ENCODE measurements around the gene FN1.
A peak's percentile ranks its signal among the peaks of the same experiment; 100 is the strongest.

FN1 gene

DNA sequence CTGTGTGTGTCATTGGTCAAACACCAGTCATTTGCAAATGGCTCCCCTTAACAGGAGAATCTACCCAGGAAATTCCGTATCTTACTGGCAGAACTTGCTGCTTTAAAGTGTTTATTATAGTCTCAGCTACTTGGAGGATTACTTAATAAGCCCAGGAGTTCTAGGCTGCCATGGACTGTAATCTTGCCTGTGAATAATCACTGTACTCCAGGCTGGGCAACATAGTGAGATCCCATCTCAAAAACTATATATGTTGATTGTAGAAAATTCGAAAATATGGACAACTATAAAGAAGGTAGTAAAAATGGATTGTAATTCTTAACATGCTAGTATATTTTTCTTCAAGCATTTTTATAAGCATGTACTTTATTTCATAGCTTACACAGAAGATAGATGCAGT, 119.5 kb downstream of the FN1 start:
- no peak for TF ChIP-seq EZH2 (IDR thresholded peaks at IDR 0.05; ENCODE audit: borderline replicate concordance, low read depth, low read length, severe bottlenecking)
- TF ChIP-seq, protein P1, sequence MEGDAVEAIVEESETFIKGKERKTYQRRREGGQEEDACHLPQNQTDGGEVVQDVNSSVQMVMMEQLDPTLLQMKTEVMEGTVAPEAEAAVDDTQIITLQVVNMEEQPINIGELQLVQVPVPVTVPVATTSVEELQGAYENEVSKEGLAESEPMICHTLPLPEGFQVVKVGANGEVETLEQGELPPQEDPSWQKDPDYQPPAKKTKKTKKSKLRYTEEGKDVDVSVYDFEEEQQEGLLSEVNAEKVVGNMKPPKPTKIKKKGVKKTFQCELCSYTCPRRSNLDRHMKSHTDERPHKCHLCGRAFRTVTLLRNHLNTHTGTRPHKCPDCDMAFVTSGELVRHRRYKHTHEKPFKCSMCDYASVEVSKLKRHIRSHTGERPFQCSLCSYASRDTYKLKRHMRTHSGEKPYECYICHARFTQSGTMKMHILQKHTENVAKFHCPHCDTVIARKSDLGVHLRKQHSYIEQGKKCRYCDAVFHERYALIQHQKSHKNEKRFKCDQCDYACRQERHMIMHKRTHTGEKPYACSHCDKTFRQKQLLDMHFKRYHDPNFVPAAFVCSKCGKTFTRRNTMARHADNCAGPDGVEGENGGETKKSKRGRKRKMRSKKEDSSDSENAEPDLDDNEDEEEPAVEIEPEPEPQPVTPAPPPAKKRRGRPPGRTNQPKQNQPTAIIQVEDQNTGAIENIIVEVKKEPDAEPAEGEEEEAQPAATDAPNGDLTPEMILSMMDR (IDR thresholded peaks at IDR 0.05; ENCODE audit: borderline replicate concordance, extremely low read depth, low read length, poor library complexity, severe bottlenecking) = no peak
- Histone ChIP-seq H3K36me3 (ENCODE audit: insufficient read depth, low read length) (peaks cover 84% of the 10 kb centered on the region), H3K4me1 (ENCODE audit: insufficient read depth, low read length) (peaks cover 39% of the 10 kb centered on the region), H4K20me1 (ENCODE audit: insufficient read depth, low read length) (0 out of 2 replicates have a peak, but pooled peaks cover 2% of the 10 kb centered on the region), H3K4me2 (ENCODE audit: insufficient read depth, low read length) (peak overlapping the region; percentile 24; the same call in 1 of the 2 replicates), H3K9ac (ENCODE audit: low read depth, low read length) (no peak overlapping the region), H3K27me3 (ENCODE audit: insufficient read depth, low read length, poor library complexity) (no peaks in the 10 kb centered on the region), H2AFZ (ENCODE audit: low read depth, low read length) (no peak overlapping the region), H3K79me2 (ENCODE audit: insufficient read depth, low read length) (peaks cover 89% of the 10 kb centered on the region), H3K27ac (ENCODE audit: low read length) (no peak overlapping the region), H3K9me3 (ENCODE audit: insufficient read depth, low read length, severe bottlenecking) (no peaks in the 10 kb centered on the region), H3K4me3 (ENCODE audit: low read depth in 1 of 2, low read length in 2 of 2) (no peak overlapping the region)
- no peak for ATAC-seq (ENCODE audit: insufficient read depth, low read depth)
- no peak for DNase-seq

DNA sequence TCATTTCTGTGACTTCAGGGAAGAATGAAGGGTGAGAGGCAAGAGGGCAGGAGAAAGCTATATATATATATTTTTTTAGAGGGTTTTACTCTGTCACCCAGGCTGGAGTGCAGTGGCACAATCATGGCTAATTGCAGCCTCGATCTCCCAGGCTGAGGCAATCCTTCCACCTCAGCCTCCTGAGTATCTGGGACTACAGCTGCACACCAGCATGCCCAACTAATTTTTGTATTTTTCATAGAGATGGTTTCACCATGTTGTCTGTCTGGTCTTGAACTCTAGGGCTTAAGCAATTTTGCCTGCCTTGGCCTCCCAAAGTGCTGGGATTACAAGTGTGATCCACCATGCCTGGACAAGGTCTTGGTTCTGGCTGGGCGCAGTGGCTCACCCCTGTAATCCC, 120.6 kb downstream of the FN1 start:
- Histone ChIP-seq H3K4me3 (ENCODE audit: low read depth in 1 of 2, low read length in 2 of 2) (no peak overlapping the region), H4K20me1 (ENCODE audit: insufficient read depth, low read length) (0 out of 2 replicates have a peak, but pooled peaks cover 2% of the 10 kb centered on the region), H3K9me3 (ENCODE audit: insufficient read depth, low read length, severe bottlenecking) (no peaks in the 10 kb centered on the region), H3K4me1 (ENCODE audit: insufficient read depth, low read length) (peaks cover 49% of the 10 kb centered on the region), H3K27me3 (ENCODE audit: insufficient read depth, low read length, poor library complexity) (no peaks in the 10 kb centered on the region), H2AFZ (ENCODE audit: low read depth, low read length) (no peak overlapping the region), H3K4me2 (ENCODE audit: insufficient read depth, low read length) (peak overlapping the region; percentile 87; the same call in 1 of the 2 replicates), H3K79me2 (ENCODE audit: insufficient read depth, low read length) (peaks cover 89% of the 10 kb centered on the region), H3K36me3 (ENCODE audit: insufficient read depth, low read length) (peaks cover 74% of the 10 kb centered on the region), H3K27ac (ENCODE audit: low read length) (no peak overlapping the region), H3K9ac (ENCODE audit: low read depth, low read length) (no peak overlapping the region)
- TF ChIP-seq, protein P1 (IDR thresholded peaks at IDR 0.05; ENCODE audit: borderline replicate concordance, extremely low read depth, low read length, poor library complexity, severe bottlenecking) = no peak
- ATAC-seq (ENCODE audit: insufficient read depth, low read depth) (no peak), DNase-seq (no peak)

DNA sequence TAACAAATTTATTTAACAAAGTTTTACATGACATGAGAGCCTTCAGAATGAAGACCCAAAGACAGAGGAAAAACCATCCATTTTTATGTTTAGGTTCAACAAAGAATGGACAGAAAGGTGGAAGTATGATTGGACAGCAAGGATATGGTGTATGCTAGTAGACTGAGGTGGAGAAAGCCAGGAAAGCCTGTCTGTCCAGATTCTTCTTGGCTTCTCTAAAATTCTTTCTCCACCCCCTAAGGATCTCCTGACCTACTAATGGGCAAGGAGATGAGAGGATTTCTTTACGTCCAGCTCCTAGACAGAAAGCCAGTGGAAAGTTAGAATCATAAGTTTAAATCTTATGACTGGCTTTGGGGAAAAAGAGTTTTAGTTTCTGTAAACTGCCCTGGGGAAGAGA, 121.0 kb downstream of the FN1 start:
- Histone ChIP-seq H2AFZ (ENCODE audit: low read depth, low read length) (no peak overlapping the region), H3K27me3 (ENCODE audit: insufficient read depth, low read length, poor library complexity) (no peaks in the 10 kb centered on the region), H3K4me1 (ENCODE audit: insufficient read depth, low read length) (peaks cover 53% of the 10 kb centered on the region), H3K79me2 (ENCODE audit: insufficient read depth, low read length) (peaks cover 85% of the 10 kb centered on the region), H3K9me3 (ENCODE audit: insufficient read depth, low read length, severe bottlenecking) (no peaks in the 10 kb centered on the region), H3K4me3 (ENCODE audit: low read depth in 1 of 2, low read length in 2 of 2) (no peak overlapping the region), H3K36me3 (ENCODE audit: insufficient read depth, low read length) (peaks cover 70% of the 10 kb centered on the region), H4K20me1 (ENCODE audit: insufficient read depth, low read length) (0 out of 2 replicates have a peak, but pooled peaks cover 2% of the 10 kb centered on the region), H3K9ac (ENCODE audit: low read depth, low read length) (no peak overlapping the region), H3K27ac (ENCODE audit: low read length) (0 out of 2 replicates have a peak overlapping the region, but pooled peaks have one; percentile 21), H3K4me2 (ENCODE audit: insufficient read depth, low read length) (peak overlapping the region; percentile 87)
- ATAC-seq (ENCODE audit: insufficient read depth, low read depth) = no peak
- TF ChIP-seq EZH2 (IDR thresholded peaks at IDR 0.05; ENCODE audit: borderline replicate concordance, low read depth, low read length, severe bottlenecking) = no peak
- TF ChIP-seq, protein P1 (IDR thresholded peaks at IDR 0.05; ENCODE audit: borderline replicate concordance, extremely low read depth, low read length, poor library complexity, severe bottlenecking) = no peak
- DNase-seq = no peak

DNA sequence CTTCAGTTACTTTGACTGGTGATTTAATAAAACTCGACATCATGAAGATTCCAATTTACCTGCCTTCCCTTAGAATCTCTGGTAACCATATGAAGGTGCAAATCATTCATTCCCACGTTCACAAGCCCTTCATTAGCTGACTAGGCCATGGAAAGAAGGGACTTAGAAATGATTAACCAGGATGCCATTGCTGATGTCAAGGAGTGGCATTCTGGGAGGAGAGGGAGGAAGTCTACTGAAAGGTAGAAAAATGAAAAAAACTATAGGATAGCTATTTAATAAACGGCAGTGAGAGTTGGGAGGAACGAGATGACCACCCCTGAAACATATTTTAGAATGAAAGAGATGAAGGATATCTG, 122.6 kb downstream of the FN1 start:
- TF ChIP-seq, protein P1 (IDR thresholded peaks at IDR 0.05; ENCODE audit: borderline replicate concordance, extremely low read depth, low read length, poor library complexity, severe bottlenecking) = no peak
- TF ChIP-seq EZH2 (IDR thresholded peaks at IDR 0.05; ENCODE audit: borderline replicate concordance, low read depth, low read length, severe bottlenecking) = no peak
- H3K36me3 ChIP-seq (ENCODE audit: insufficient read depth, low read length) = peaks cover 53% of the 10 kb centered on the region
- no peaks in the 10 kb centered on the region for H3K9me3 ChIP-seq (ENCODE audit: insufficient read depth, low read length, severe bottlenecking)
- H4K20me1 ChIP-seq (ENCODE audit: insufficient read depth, low read length) = 0 out of 2 replicates have a peak, but pooled peaks cover 2% of the 10 kb centered on the region
- peak overlapping the region; percentile 98 for H3K9ac ChIP-seq (ENCODE audit: low read depth, low read length)
- H3K27ac ChIP-seq (ENCODE audit: low read length) = peak overlapping the region; percentile 89
- H3K4me3 ChIP-seq (ENCODE audit: low read depth in 1 of 2, low read length in 2 of 2) = peak overlapping the region in 1 of 2 experiments; percentile 66; a peak in 3 of 4 replicates
- H3K4me2 ChIP-seq (ENCODE audit: insufficient read depth, low read length) = peak overlapping the region; percentile 87
- H3K79me2 ChIP-seq (ENCODE audit: insufficient read depth, low read length) = peaks cover 76% of the 10 kb centered on the region
- H3K4me1 ChIP-seq (ENCODE audit: insufficient read depth, low read length) = peaks cover 58% of the 10 kb centered on the region
- ATAC-seq (ENCODE audit: insufficient read depth, low read depth) = no peak
- no peaks in the 10 kb centered on the region for H3K27me3 ChIP-seq (ENCODE audit: insufficient read depth, low read length, poor library complexity)
- no peak overlapping the region for H2AFZ ChIP-seq (ENCODE audit: low read depth, low read length)
- DNase-seq = no peak
